Skin of body (tissue), 2 donors: ENCODE data around the gene SMIM29. TPM values are rescaled to one million over a fixed set of nuclear protein-coding genes. Genes with fewer than 3 reads are reported as not detected.
"Not testable (repeated sequence)": the region's sequence is repeated elsewhere in the genome, so short reads cannot be mapped to it uniquely, and the experiment has no call there.

ENCODE experiments used
- DNase-seq: peaks from one replicate; lab custom pipeline; 2025; lab: John Stamatoyannopoulos, UW
- total RNA-seq: library from RNA; depleted of rRNA; stranded (reverse); fragments of >200 nt; gene quantifications from one replicate; pipeline ENCODE4 v1.2.3, GENCODE V29; 2014

The SMIM29 gene
- 4.0 TPM for total RNA-seq

DNA sequence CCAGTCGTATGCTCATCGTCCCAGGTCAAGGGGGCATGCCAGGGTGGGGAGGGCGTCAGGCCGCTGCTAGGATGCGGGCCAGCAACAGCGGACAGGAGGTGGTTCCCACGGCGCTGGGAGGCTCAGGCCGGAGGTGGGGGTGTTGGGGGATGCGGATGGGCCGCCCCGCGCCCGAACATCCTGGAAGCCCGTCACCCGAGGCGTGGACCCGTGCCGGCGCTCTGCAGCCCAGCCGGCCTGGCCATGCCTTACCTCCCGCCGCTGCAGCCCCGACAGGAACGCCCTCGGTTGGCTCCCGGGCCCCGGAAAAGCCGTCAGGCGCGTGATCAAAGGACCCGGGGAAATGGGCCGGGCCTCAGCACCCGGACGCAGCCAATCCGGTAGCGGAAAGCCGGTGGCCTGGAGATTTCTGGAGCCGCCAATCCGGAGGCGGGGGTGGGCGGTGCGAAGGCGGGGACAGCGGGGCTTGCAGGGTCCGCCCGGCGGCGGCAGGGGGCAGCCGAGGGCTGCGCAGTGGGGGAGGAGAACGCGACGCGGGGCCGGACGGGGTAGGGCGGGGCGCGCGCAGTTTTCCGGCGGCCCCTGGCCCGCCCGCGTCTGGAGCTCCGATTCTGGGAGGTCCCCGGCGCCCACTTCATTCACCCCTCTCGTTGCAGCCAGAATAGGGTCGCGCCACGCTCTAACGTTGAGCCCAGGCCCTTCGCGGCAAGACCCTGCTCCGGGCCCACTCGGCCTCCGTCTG, at the start of gene SMIM29:
Gene SMIM29 (minus strand): TSS at position 280 of the 742 bp plus-strand sequence. CDS start 1,215 bp downstream, outside the sequence.
- peak; percentile 95 for DNase-seq

DNA sequence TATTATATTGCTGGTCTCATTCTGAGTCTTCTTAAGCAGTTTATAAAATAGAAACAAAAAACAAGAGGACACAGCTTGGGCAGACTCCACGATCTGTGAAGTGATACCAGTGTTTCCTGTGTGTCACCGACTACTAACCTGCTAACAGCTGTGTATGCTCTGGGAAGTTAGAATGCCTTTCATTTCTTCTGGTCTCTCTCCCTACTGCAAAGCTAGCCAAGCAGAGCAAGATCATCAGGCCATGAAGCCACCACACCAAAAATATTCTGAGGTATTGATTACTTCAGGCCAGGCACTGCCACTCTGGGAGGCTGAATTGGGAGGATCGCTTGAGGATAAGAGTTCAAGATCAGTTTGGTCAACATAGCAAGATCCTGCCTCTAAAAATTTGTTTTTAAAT, 46.9 kb upstream of the SMIM29 start:
- no peak for DNase-seq

DNA sequence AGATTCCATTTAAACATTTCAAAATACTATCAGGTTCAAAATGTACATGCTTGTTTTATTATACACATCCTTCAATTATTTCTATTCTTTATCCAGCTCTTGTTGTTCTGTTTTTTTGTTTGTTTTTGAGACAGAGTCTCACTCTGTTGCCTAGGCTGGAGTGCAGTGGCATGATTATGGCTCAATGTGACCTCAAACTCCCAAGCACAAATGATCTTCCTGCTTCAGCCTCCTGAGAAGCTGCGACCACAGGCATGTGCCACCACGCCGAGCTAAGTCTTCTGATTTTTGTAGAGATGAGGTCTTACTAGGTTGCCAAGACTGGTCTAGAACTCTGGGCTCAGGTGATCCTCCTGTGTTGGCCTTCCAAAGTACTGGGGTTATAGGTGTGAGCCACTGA, 44.1 kb upstream of the SMIM29 start:
- no peak for DNase-seq

DNA sequence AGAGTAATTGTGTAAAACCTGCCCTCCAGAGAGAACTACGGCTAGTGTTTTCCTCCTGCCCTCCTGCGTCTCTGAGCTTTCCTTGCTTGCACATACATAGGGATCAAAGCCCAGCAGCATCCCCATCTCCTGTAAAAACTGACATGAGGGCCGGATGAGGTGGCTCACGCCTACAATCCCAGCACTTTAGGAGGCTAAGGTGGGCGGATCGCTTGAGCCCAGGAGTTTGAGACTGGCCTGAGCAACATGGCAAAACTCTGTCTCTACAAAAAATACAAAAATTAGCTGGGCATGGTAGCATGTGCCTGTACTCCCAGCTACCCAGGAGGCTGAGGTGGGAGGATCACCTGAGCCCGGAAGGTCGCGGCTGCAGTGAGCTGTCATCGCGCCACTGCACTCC, 40.3 kb upstream of the SMIM29 start:
- DNase-seq: no peak

DNA sequence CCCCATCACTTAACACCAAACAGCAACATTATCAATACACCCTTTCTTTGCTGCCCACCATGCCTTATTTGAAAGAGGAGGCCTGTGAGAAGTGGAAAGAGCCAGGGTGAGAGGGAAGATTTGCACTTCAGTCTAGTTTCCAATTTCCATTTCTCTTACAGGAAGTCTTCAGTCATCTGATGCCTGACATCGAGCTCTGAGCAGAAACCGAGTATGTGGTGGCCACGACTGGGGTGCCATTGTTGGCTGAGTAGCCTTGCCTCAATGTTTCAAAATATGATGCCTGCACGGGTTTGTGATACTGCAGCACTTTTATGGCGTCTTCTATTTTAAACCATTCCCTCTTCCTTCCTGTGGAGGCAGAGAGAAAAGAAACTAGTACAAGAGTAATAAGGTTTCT, 39.8 kb upstream of the SMIM29 start:
- no peak for DNase-seq

DNA sequence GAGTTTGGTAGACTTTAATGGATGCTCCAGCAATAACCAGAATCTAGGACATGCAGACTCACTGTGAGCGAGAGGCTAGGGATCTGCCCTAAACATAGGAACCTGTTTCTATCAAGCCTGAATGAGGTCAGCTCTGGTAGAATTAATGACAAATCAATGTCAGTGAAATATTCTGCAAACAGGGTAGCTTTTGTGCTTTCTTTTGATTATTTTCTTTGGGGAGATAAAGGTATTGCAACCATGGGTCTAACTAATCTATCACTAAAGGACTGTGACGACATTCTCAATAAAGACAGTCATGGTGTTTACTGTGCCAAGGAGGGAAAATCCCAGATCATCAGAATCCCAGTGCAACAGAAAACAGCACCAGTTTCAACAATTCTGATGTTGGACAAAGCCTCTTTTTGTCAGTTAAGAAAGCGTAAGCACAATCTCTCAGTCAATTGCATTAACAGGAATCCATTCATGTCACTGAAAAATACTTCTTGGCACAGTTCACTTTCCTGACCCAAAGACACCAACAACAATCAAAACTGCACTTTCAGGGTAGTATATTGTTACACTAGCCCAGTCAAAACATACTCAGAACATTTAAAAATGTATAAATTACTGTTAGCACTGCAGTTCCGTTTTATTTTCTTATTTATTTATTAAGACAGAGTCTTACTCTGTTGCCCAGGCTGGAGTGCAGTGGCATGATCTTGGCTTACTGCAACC, 36.8 kb upstream of the SMIM29 start:
- DNase-seq: peak; percentile 6

DNA sequence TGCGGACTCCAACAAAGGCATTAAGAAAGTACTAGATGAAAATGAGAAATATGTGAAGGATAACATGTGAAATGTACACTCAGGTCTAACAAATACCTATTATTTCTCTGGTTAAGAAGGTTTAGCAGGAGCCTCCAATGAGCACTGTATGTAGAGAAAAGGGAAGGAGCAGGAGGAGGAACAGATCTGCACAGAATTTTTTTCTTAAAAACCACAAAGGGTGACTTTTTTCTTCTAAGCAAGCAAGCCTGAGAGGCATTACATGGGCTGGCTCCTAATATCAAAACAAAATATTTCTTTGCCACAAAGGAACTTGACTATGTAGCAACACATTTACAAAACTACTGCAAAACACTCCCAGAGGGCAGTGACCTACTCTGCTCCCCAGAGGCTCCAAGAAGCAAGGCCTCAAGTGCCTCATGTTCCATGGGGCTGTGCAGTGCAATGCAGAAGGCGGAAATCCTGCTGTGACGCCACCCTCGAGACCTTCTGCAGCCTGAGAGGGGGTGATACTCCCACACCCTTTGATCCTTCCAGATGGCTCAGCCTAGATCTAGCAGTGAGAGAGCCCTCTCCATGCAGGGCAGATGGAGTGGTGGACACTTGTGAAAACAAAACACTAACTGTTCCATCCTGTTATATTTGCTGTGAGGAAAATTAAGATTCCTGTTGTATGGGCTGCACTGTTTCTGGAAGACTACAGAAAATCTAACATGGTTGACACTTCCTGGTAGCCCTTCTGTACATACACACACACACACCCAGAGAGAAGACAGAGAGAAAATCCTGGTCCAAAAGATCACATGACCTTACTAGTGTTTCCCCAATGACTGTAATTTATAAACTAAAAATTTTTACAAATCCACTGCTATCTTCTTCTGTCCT, 36.0 kb upstream of the SMIM29 start:
- DNase-seq: peak; percentile 7

DNA sequence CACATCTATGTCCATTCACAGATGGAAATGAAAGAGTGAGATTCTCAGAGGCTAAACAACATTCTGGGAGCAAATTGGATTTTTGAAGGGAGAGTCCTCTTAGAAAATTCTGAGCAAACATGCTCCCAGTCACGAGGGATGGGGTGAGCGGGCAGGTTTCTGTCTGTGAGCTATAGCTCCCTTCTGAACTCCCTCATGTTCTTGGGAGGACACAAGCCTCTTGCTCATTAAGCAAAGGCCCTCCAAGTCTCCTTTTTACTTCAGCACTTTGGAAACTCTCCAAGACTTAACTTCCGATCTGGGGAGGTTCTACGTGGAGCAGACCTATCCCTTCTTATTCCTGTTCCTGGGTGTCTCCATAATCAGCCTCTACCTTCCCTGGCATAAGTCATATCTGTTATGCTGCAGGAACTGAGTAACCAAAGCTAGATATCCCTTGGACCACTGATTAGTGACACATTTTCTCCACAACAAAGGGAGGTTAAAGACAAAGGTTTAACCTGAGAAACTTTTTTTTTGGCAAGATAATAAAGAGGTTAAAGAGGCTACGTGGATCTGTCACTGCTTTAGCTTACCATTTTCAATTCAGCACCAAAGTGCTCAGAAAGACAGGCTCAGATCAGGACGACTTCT, 33.0 kb upstream of the SMIM29 start:
- no peak for DNase-seq

DNA sequence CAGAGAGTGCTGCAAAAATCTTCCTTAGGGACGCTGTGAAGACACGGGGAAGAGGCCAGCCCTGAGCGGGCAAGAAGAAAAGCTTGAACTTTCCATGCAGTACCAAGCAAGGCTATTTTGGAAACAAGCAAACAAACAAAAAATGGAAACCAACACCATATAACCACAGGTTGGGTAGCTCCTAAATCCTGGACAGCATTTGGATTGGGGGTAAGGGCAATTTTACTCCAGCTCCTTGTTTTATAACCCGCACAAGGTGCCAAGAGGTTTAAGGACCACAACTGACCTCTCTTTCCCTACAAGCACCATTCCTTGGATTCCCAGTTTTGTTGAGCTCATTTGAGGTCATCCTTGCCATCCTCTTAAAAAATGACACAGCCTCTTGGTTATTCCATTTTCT, 31.4 kb upstream of the SMIM29 start:
- DNase-seq: no peak

DNA sequence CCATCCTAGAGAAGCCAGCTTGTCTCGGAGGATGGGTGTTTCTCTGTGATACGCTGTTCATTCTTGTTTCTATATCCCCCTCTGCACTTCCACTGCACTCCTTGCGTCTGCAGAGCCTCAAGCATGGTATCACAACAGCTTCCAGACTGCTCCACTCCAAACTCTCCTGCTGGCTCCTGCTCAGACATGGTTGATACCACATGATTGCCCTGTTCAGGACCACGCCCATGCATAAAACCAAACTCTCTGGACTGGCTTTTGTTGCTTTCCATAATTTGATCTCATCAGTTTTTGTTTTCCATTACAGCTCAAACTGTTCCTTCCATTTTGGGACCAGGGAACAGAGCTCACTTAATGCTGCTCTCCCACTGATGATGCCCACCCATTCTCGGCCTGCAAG, 30.0 kb upstream of the SMIM29 start:
- no peak for DNase-seq

DNA sequence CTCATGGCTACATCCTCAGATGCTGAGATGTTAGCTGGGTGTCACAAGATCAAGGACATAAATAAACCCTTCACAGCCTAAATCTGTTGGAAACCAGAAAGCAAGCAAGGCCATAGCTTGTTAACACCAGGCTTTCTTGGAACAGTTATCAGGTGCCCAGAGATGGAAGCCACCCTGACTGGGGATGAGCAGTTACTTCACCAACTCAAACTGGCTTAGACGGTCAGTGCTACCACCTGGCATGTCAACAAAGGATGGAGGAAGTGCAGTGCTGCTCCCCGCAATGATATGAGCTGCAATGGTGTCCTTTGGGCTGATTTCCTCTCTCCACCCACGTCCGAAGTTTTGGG, 28.9 kb upstream of the SMIM29 start:
- DNase-seq: no peak

DNA sequence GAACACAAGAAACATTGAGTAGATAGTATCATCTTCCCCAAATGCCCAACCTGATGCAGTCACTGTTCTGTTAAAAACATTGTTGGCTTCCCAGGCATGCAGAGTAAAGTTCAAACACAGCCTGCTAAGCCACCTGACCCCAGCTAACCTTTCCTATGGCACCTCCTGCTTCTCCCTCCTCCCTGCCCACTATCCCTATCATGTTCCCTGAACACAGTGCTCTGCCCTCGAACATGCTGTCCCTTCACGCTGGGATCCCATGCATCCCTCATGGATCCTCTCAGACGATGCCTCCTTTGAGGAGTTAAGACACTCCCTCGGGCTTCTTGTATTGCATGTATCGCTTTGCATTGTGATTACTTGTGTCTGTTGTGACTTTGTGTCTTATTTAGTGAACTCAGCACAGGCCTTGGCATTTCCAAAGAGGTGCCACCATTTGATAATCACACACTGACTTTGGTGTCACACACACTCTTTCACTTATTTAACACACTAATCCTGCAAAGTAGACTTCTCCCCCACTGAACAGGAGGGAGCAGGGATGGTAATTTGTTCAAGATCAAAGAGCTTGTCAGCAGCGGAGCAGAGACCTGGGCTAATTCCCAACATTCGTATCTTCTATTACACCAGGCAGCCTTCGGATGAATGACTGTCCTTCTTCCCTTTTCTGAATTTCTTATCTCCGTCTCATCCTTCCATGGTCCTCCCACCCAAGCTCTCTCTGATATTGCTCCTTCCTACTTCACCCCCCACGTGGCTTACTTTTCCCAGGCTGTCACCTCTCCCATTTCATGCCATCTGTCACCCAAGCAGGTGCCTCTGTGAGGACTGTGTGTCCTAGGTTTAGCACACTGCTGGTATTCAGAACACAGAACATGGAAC, 28.3 kb upstream of the SMIM29 start:
- DNase-seq: no peak

DNA sequence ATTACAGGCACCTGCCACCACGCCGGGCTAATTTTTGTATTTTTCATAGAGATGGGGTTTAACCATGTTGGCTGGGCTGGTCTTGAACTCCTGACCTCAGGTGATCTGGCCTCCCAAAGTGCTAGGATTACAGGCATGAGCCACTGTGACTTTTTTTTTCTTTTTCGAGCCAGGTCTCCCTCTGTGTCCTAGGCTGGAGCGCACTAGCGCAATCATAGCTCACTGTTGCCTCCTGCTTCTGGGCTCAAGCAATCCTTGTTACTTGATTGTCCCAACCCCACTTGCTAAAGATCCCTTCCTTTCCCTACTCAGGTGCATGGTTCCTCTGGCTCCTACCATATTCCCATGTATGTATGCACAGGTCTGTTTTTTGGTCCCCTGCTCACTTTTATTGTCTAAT, 27.4 kb upstream of the SMIM29 start:
- no peak for DNase-seq

DNA sequence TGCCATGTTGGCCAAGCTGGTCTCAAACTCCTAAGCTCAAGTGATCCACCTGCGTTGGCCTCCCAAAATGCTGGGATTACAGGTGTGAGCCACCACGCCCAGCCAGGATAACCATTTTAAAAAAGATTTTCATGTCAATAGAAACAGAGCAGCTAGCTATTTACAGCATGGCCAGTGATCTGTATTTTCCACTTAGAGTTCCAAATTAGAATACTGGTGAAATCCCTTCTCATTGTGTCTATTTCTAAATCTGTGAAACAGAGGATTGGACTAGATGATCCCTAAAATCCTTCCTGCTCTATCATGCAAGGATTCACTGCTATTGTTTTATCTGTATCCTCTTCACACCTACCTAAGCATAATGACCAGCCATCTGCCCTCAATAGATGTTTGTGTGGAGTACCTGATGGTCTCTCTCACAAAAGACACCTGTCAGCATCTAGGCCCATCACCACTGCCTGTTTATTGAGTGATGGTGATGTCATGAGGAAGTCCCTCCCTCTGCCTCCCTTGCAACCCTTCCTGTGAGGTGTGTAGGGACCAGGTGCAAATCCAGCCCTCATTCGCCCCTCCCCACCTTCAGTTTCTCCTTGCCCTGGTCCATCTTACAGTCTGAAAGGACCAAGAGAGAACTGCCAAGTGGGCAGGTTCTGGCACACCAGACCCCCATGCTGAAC, 26.5 kb upstream of the SMIM29 start:
- DNase-seq: no peak

DNA sequence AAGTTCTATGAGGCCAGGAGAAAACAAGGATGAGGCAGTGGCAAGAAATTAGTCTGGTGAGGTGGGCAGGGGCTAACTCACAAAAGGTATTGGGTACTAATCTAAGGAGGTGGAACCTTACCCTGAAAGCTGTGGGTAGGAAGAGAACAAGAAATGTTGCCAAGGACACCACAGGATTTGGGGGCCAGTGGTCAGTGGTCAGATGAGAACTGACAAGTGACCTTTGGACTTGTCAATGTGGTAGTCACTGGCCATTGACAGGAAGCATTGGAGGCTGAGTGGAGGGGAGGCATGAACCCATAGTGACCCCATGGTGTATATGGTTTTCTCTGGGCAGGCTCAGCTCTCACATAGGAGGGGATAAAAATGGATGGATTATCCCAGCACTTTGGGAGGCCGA, 25.3 kb upstream of the SMIM29 start:
- DNase-seq: no peak

DNA sequence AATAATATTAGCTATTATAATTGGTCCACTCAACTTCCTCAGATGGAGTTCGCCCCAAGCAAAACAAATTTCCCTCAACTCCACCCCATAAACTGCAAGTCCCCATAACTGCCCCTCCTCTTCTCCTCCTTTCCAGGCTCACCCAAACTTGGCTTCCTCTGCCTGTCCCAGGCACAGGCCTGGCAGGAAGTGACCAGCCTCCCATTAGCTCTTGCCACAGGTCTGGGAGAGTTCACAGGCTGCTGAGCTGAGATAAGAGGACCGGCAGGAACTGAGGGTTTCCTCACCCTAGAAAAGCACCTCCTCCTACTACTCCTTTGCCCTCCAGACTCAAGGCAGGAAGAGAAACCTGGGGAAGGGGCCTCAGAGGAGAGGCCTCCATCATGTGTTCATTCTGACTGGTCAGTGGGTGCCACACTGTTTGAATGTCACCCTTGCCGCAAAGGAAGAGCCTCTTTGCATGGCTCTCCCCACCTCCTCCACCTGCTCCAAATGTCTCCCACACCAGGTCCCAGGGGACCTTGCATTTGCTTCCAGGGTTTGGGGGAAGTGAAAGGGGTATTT, 24.5 kb upstream of the SMIM29 start:
- no peak for DNase-seq

DNA sequence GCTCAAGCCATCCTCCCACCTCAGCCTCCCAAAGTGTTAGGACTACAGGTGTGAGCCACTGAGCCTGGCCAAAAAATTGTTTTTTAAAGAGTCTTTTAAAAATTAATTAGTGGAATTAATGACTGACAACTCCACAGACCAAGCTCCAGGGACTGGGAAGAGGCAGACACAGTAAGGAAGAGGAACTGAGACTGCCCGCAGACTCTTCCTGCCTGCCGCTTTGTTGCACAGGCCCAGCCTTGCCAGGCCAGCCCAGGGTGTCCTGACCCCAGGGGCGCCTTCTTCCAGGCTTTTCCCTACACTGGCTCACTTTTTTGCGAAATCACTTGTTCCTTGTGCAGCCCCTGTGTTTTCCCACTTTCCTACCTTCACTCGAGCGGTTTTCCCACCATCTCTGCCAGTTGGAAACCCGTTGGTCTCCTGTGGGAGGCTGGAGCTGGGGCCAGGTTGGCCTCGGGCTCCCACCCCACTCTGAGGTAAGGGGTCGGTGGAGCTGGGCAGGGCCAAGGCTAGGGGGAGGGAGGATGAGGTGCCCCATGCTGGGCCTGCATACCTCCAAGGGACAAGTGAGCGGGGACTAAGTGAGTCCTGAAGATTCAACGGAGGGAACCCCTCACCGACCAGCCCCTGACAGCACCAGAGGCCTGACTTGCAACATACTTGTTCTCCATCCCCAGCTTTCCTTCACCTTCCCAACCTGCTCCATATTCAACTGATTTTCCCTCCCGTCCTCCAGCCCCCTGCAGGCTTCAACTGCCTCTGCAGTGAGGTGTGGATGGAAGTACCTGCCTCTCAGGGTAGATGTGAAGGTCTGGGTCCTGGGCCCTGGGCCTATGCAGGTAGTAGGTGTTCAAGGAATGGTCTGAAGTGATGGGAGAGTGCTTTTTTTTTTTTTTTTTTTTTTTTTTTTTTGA, 23.5 kb upstream of the SMIM29 start:
- DNase-seq: no peak

DNA sequence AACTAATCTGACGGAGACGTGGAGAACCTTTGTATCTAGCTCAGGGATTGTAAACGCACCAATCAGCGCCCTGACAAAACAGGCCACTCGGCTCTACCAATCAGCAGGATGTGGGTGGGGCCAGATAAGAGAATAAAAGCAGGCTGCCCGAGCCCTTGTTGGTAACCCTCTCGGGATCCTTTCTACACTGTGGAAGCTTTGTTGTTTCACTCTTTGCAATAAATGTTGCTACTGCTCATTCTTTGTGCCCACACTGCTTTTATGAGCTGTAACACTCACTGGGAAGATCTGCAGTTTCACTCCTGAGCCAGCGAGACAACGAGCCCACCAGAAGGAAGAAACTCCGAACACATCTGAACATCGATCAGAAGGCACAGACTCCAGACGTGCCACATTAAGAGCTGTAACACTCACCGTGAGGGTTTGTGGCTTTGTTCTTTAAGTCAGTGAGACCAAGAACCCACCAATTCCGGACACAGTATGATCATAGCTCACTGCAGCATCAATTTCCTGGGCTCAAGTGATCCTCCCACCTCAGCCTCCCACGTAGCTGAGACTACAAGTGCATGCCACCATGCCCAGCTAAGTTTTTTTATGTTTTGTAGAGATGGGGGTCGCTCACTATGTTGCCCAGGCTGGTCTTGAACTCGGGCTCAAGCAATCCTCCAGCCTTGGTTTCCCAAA, 21.0 kb upstream of the SMIM29 start:
- DNase-seq: not testable (repeated sequence)
